Mononuclear cell (primary cell): ENCODE data around the gene MAPKAP1. TPM values are rescaled to one million over a fixed set of nuclear protein-coding genes. Genes with fewer than 3 reads are reported as not detected.

Experiments
- H3K27me3 ChIP-seq: 2 replicates; pipeline ENCODE4 v1.6.0; 2011; ENCODE audit warnings: low read length, control low read depth; ENCODE audit not compliant: insufficient read depth
- H3K4me1 ChIP-seq: 2 replicates; pipeline ENCODE4 v1.5.1; 2011; ENCODE audit warnings: mild to moderate bottlenecking, low read length, control low read depth; ENCODE audit not compliant: insufficient read depth
- H3K4me3 ChIP-seq: 2 replicates; pipeline ENCODE4 v1.5.1; 2011; ENCODE audit warnings: mild to moderate bottlenecking, low read length, moderate library complexity
- H3K9me3 ChIP-seq: 2 replicates; pipeline ENCODE4 v1.5.1; 2011; ENCODE audit warnings: low read depth, mild to moderate bottlenecking, control low read depth, low read length
- total RNA-seq: library from RNA; depleted of rRNA; stranded (reverse); fragments of >200 nt; gene quantifications from one replicate; pipeline ENCODE4 v1.2.3, GENCODE V29; 2012

Gene MAPKAP1
- total RNA-seq, 1 donor: 41.0 TPM

- no peak overlapping the region for H3K4me3 ChIP-seq
- no peaks in the 10 kb centered on the region for H3K4me1 ChIP-seq
- no peaks in the 10 kb centered on the region for H3K27me3 ChIP-seq
- no peaks in the 10 kb centered on the region for H3K9me3 ChIP-seq
Measured at GRCh38 chr9:125434986-125435775, 271.8 kb downstream of the MAPKAP1 start.

GRCh38 chr9:125433461-125434011 is 273.5 kb downstream of the MAPKAP1 start:
- no peak overlapping the region for H3K4me3 ChIP-seq
- no peaks in the 10 kb centered on the region for H3K9me3 ChIP-seq
- H3K27me3 ChIP-seq: no peaks in the 10 kb centered on the region
- H3K4me1 ChIP-seq: no peaks in the 10 kb centered on the region

- Histone ChIP-seq H3K4me3 (no peak overlapping the region), H3K4me1 (no peaks in the 10 kb centered on the region), H3K9me3 (no peaks in the 10 kb centered on the region), H3K27me3 (no peaks in the 10 kb centered on the region)
Measured at GRCh38 chr9:125432715-125433385, 274.2 kb downstream of the MAPKAP1 start.

GRCh38 chr9:125431741-125432271 is 275.2 kb downstream of the MAPKAP1 start:
- no peaks in the 10 kb centered on the region for H3K4me1 ChIP-seq
- H3K27me3 ChIP-seq: no peaks in the 10 kb centered on the region
- no peak overlapping the region for H3K4me3 ChIP-seq
- no peaks in the 10 kb centered on the region for H3K9me3 ChIP-seq

- Histone ChIP-seq H3K27me3 (no peaks in the 10 kb centered on the region), H3K9me3 (no peaks in the 10 kb centered on the region), H3K4me1 (no peaks in the 10 kb centered on the region), H3K4me3 (no peak overlapping the region)
Measured at GRCh38 chr9:125431012-125431305, 276.0 kb downstream of the MAPKAP1 start.

- Histone ChIP-seq H3K27me3 (no peaks in the 10 kb centered on the region), H3K4me3 (no peak overlapping the region), H3K9me3 (no peaks in the 10 kb centered on the region), H3K4me1 (no peaks in the 10 kb centered on the region)
Measured at GRCh38 chr9:125430161-125431011, 276.6 kb downstream of the MAPKAP1 start.

- no peaks in the 10 kb centered on the region for H3K27me3 ChIP-seq
- no peaks in the 10 kb centered on the region for H3K4me1 ChIP-seq
- no peaks in the 10 kb centered on the region for H3K9me3 ChIP-seq
- H3K4me3 ChIP-seq: no peak overlapping the region
Measured at GRCh38 chr9:125429476-125430160, 277.4 kb downstream of the MAPKAP1 start.

GRCh38 chr9:125428902-125429467 is 278.0 kb downstream of the MAPKAP1 start:
- H3K4me3 ChIP-seq: no peak overlapping the region
- no peaks in the 10 kb centered on the region for H3K4me1 ChIP-seq
- no peaks in the 10 kb centered on the region for H3K27me3 ChIP-seq
- H3K9me3 ChIP-seq: no peaks in the 10 kb centered on the region

GRCh38 chr9:125428060-125428901 is 278.7 kb downstream of the MAPKAP1 start:
- H3K9me3 ChIP-seq: no peaks in the 10 kb centered on the region
- H3K4me3 ChIP-seq: no peak overlapping the region
- H3K27me3 ChIP-seq: no peaks in the 10 kb centered on the region
- H3K4me1 ChIP-seq: no peaks in the 10 kb centered on the region

- no peak overlapping the region for H3K4me3 ChIP-seq
Measured at GRCh38 chr9:125427556-125427955, 279.5 kb downstream of the MAPKAP1 start.

GRCh38 chr9:125426926-125427325 is 280.1 kb downstream of the MAPKAP1 start:
- Histone ChIP-seq H3K9me3 (no peaks in the 10 kb centered on the region), H3K4me3 (no peak overlapping the region), H3K4me1 (no peaks in the 10 kb centered on the region), H3K27me3 (no peaks in the 10 kb centered on the region)

More at GRCh38 chr9:125427556-125427955, 279.5 kb downstream of the MAPKAP1 start:
- no peaks in the 10 kb centered on the region for H3K9me3 ChIP-seq
- no peaks in the 10 kb centered on the region for H3K27me3 ChIP-seq
- no peaks in the 10 kb centered on the region for H3K4me1 ChIP-seq

- no peaks in the 10 kb centered on the region for H3K4me1 ChIP-seq
Measured at GRCh38 chr9:125425901-125426515, 281.0 kb downstream of the MAPKAP1 start.

More at GRCh38 chr9:125425901-125426515, 281.0 kb downstream of the MAPKAP1 start:
- H3K9me3 ChIP-seq: no peaks in the 10 kb centered on the region
- H3K4me3 ChIP-seq: no peak overlapping the region
- no peaks in the 10 kb centered on the region for H3K27me3 ChIP-seq
